Measurements from ENCODE around the gene FIGNL1.

- TF ChIP-seq CTCF (IDR thresholded peaks at IDR 0.05; ENCODE audit: low read length) = no peak
- TF ChIP-seq EZH2 (IDR thresholded peaks at IDR 0.05; ENCODE audit: borderline replicate concordance, low read length) = no peak
These were observed 36.6 kb downstream of the FIGNL1 start for GRCh38 chr7:50413561-50413960.
